ENCODE results near the gene GPR37. TPM values are rescaled to one million over a fixed set of nuclear protein-coding genes. Genes with fewer than 3 reads are reported as not detected.

Gene GPR37
- total RNA-seq, 1 donor from 2014 or later, result not detected

DNA sequence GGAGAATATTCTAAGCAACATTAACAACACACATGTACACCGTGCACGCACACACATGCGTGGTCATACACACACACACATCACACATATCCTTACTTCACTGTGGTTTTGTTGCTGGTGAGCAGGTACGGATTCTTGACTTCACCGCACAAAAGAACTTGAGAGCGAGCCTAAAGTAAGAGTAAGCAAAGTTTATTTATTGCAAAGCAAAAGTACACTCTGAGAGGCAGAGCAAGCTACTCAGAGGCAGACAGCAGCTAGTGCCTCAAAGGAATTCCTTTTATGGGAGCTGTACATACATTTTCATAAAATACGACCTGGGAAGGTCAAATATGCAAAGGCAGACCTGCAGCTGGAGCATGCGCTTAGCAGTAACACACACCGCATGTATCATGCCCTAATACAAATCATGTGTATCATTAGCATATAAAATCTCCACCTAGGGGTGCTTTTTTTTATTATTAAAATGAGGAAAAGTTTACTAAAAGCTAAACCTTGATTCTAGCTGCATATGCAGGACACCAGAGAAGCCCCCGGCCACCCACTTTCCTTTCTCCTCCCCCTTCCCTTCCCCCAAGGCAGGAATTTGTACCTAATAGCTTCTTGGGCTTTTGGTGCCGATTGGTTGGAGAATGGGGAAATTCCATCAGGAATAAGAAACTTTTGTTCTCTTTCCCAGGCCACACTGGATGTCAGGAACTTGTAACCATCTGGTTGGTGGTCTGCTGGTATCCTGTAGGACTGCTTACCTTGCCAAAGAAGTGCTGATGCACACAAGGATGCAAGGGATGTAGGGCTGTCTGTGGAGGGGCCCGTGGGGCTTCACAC is 16.5 kb upstream of the GPR37 start:
- intact Hi-C loops (cut with DNase I), result no loop called here
- ATAC-seq (no peak), DNase-seq (ENCODE audit: missing footprints) (no peak)

DNA sequence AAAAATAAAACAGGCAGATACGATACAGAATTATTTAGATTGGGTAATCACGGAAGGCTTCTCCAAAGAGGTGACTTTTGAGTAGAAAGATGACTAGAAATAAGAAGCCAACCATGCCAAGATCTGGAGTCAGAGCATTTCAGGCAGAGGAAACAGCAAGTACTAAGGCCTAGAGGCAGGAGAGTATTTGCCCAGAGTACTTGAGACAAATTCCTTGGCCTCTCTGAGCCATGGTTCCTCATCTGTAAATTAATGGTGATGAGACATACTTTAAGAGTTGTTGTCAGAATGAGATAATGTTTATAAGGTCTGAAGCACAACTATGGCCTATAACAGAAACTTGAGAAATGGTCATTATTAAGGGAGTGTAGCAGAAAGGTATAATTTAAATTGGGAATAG is 15.8 kb upstream of the GPR37 start:
- intact Hi-C loops (cut with DNase I), result no loop called here
- no peak for ATAC-seq
- no peak for DNase-seq (ENCODE audit: missing footprints)

DNA sequence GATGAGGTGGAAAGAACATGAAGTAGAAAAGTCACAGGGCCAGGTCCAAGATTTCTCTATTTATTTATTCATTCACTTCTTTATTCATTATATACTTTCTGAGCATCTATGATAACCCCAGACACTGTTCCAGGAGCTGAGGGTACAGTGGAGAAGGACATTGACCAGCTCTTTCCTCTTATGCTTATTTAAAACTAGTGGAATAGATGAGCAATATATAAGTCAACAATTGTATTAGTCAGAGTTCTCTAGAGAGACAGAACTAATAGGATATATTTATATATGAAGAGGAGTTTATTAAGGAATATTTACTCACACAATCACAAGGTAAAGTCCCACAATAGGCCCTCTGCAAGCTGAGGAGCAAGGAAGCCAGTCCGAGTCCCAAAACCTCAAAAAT is 15.0 kb upstream of the GPR37 start:
- intact Hi-C loops (cut with DNase I), result no loop called here
- no peak for ATAC-seq
- DNase-seq (ENCODE audit: missing footprints), result no peak

DNA sequence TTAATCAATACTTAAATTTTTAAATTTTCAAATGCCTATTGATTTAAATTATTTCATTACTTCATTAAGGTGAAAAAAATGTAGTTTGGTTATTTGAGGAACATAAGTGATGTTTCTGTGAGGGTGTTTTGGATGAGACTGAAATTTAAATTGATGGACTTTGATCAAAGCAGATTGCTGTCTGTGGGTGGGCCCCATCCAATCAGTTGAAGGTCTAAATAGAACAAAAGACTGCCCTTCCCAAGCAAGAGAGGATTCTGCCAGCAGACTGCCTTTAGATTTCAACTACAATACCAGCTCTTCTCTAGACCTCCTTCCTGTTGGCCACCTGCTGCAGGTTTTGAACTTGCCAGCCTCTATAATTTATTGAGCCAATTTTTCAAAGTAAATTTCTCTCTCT is 14.5 kb upstream of the GPR37 start:
- ATAC-seq (no peak), DNase-seq (ENCODE audit: missing footprints) (no peak)
- intact Hi-C loops (cut with DNase I), result no loop called here

DNA sequence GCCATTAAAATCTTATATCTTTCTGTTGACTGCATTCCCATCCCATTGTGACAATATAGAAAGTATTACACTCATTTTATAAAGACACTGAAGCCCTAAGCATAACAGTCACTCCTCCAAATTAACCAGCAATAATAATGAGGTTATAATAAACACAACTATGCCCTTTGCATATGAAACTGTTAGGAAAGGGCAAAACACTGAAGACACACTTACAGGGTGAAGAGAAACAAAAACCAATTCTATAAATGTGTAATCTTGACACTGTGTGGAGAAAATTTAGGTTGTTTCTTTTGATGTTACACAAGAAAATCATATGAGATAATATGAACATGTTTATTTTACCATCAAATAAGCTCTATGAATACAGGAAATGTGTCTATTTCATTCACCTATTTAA is 14.0 kb upstream of the GPR37 start:
- DNase-seq (ENCODE audit: missing footprints) (no peak), ATAC-seq (no peak)
- intact Hi-C loops (cut with DNase I), result no loop called here

DNA sequence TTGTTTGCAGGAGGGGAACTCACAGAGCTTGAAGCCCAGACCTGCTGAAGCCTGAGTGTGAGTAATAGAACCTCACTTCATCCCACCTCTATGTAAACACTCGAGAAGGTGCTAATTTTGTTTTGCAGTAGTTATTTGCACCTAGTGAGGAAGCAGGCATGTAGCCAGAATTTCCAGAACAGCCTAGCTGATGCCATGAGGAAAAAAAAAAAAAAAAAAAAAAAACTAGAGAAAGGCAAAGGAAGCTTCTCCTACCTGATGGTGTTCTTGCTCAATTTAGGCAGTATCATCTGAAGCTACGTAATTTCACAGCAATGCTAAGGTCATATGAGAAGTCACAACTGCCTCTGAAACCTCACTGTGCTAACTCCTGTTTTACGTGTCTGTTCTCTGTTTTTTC is 13.6 kb upstream of the GPR37 start:
- intact Hi-C loops (cut with DNase I), result no loop called here
- no peak for ATAC-seq
- no peak for DNase-seq (ENCODE audit: missing footprints)

DNA sequence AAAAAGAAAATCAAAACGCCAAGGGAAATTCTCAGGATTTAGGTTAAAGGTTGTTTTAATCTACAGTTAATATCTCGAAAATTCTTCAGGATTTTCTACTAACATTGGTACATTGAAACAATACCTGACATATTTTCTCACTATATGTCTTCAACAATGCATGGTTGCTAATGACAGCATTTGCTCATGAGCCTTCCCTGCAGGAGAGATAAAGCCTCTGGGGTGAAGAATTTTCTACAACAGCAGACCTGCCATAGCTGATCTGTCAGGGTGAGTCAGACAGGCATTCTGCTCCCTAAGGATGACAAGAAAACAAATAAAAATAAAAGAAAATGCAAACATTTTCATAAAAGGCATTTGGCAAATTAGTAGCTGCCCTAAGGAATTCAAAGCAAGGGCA is 11.7 kb upstream of the GPR37 start:
- DNase-seq (ENCODE audit: missing footprints) (no peak), ATAC-seq (no peak)
- intact Hi-C loops (cut with DNase I), result no loop called here

DNA sequence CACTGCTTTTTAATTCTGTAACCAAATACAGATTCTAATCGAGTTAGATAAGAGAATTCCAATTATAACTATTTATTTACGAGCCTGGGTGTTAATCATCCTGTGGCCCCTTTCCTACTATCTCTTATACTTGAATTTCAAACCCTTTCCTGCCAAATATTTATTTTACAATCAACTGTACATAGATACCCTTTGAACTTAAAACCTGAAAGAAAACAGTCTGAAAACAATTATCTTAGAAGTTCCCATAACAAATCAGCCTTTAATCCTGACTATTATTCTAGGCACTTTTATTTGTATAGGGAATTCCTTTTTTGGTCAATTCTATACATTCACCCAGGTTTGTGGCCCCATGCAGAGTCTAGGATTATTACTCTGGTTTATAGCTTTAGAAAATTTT is 10.6 kb upstream of the GPR37 start:
- ATAC-seq (no peak), DNase-seq (ENCODE audit: missing footprints) (no peak)
- intact Hi-C loops (cut with DNase I), result no loop called here

DNA sequence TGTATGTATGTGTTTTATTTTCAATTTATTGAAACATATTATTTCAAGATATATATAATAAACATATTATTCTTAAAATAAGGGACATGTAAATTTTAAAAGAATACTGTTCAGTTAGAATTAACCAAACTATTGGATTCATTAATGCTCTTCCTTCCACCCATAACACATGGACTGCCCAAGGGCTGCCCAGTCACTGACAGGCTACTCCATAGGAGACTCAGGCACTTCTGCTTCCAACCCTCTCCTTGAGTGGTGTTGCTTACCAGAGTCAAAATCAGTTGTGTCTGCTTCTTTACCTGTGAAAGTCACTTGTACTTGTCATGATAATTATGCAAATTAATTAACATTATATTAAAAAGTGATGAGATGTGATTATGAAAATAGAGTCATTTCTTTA is 9.8 kb upstream of the GPR37 start:
- ATAC-seq (no peak), DNase-seq (ENCODE audit: missing footprints) (no peak)
- intact Hi-C loops (cut with DNase I), result no loop called here

DNA sequence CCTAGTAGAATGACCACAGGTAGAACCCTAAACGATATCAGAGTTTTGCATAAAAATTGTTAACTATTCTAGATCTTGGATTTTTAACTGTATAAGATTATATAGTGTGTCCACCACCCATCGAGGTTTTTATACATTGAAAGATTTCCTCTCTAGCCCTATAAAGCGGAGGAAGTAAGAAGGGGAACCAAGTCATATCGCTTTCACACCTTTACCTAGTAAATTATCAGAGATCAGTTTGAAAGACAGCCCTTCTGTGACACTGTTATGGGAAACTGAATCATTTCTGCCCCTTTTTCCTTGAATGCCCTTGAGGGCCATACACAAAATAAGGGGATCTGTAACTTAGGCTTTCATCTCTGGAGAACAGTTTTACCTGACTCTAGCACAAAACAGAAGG is 8.3 kb upstream of the GPR37 start:
- no peak for ATAC-seq
- intact Hi-C loops (cut with DNase I), result no loop called here
- DNase-seq (ENCODE audit: missing footprints), result no peak

DNA sequence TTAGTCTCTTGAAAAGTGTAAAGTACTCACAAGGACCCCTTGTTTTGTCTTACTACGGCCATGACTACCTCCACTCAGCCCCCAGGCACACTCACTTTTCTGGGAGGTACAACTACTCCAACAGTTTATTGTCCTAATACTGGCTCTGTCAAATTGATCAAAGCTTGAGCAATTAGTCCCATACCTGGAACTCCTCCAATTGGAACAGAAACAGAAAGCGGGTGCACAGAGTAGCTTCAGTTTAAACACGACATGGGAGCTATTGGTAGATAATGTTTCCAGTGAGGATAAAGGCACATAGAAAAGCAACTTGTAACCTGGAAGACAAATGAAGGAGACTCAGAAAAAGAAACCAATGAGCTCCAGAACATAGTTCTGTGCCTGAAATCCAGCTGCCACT is 7.7 kb upstream of the GPR37 start:
- ATAC-seq (no peak), DNase-seq (ENCODE audit: missing footprints) (no peak)
- intact Hi-C loops (cut with DNase I), result no loop called here

DNA sequence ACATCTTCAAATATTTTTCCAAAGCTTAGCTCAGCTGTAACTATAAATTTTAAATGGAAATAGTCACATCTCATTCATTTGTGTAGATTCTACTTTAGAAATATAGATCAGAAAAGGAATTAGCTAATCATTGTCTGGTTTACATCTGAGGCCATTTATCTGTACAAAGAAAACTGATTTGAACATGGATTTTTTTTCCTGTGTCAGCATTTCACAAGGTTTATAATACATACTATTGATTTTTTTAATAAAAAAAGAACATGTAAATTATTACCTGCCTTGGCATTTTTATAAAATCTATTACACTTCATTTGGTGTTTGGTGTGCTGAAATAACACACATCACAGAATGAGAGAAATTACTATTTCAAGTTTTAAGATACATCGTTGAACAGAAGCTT is 3.5 kb upstream of the GPR37 start:
- DNase-seq (ENCODE audit: missing footprints) (no peak), ATAC-seq (no peak)
- intact Hi-C loops (cut with DNase I), result no loop called here

DNA sequence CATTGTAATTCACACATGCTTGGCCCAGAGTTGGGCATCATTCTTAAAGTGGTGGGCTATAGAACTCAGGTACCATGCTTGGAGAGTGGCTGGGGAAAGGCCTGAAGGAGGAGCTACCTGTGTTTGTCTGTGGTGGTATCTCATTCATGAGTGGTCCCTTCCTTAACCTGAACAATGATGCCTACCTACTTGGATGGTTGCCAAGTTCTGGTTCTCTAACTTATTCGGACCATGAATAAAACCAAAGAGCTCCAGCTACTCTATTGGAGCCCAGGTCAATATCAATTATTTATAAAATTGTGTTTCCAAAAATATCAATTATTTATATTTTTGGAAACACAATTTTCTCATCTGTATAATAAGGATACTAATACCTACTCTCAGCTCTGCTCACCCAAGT is 2.9 kb upstream of the GPR37 start:
- intact Hi-C loops (cut with DNase I), result no loop called here
- no peak for ATAC-seq
- no peak for DNase-seq (ENCODE audit: missing footprints)

DNA sequence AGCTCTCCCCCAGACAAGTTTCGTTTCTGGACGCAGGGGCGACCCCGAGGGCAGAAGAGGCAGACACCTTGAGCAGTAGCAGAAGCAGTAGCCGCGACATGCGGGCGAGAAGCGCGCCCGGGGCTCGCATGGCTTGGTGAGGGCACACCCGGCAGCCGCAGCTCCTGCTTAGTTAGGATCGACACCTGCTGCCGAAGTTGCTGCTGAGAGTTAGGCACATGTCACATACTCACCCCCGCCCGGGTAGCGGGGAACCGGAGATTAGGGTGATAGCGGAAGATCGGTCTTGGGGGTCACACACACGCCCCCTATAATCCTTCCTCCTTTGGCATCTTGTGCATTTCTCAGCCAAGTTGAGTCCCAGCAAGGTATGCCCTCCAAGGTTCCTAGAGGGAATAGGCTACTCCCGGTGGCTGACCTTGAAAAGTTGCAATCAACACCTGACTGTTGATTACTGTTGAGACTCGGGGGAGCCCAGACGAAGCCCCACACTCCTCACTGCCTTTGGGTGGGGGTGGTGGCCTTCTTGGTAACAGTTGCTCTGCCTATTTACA is 668 bp downstream of the GPR37 start:
- DNase-seq (ENCODE audit: missing footprints), result no peak
- peak; percentile 26 for ATAC-seq
- intact Hi-C loops (cut with DNase I), result no loop called here

DNA sequence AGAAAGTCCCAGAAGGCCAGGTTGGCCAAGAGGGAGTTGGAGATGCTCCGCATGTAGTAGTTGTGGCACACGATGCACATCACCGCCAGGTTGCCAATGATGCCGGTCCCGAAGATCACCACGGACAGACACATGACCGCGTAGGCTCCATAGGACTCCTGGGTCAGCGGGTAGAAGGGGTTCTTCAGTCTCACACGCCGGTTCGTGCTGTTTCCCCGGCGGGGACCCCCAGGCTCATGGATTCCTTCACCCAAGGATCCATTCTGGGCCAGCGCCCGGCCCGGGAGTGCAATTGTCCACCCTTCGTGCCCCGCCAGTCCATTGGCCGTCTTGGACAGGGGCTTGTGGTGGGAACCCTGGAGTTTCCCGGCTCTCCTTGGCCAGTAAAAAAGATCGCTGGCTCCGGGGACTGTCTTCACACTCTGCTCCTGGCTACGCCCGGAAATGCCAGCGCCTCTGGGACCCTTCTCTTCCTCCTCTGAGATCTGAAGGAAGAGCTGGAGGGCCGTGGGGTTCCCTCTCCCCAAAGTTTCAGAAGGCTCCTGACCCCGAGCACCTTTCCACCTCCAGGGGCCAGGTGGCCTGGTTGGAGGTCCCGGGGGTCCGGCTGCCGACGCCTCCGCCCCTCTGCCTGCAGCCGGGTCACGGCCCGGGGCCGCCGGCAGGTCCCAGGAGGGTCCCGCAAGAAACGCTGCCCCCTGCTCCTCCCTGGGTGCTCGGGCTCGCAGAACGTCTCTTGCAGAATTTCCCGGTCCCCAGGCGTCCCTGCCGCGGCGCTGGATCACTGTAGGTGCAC is 1.3 kb downstream of the GPR37 start:
- intact Hi-C loops (cut with DNase I), result no loop called here
- no peak for ATAC-seq
- DNase-seq (ENCODE audit: missing footprints), result peak; percentile 48

DNA sequence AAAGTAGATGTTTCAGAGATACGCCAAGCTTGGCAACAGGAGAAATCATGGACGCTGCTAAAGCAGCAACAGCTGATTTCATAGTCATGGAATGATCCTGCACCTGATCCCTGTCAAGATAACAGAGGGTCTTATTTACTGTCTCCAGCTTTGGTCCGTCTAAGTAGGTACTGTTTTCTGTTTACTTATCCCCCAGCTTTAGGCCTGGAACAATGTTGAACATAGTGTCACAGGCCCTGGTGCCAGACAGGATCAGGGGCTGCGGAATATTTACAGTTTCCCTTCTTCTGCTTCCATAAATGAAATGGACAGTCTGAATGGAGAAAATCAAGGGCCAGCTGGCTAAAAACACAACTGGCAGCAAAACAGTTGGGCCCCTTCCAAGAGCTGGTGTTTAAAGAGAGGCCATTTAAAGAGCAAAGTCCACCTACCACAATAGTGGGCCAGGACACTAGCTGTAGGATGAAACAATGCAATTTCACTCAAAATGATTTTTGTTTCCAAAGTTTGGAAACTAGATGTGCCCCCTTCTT is 2.9 kb downstream of the GPR37 start:
- DNase-seq (ENCODE audit: missing footprints) (no peak), ATAC-seq (no peak)
- intact Hi-C loops (cut with DNase I), result no loop called here

DNA sequence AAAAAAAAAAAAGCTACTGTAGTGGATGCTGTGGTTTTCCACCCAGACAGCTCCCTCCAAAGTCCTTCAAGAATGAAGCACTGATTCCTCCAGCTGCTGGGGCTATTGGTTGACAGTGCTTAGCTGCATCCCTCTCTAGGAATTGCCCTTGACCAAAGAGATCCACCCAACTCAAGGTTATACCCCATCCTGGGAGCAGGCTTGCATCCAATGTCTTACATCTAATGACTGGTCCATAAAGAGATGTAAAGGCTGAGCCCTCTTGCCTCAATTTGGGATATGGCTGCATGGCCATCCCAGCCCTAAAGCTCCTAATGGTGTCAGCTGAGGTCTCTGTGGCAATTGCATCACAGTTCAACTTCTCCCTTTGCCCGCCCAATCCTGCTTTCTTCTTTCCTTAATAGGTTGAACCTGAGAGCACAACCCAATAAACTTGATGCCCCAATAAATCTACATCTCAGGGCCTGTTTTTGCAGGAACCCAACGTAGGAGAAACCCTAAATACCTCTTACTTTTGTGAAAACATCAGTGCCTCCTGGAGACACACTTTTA is 4.4 kb downstream of the GPR37 start:
- intact Hi-C loops (cut with DNase I), result no loop called here
- ATAC-seq, result no peak

DNA sequence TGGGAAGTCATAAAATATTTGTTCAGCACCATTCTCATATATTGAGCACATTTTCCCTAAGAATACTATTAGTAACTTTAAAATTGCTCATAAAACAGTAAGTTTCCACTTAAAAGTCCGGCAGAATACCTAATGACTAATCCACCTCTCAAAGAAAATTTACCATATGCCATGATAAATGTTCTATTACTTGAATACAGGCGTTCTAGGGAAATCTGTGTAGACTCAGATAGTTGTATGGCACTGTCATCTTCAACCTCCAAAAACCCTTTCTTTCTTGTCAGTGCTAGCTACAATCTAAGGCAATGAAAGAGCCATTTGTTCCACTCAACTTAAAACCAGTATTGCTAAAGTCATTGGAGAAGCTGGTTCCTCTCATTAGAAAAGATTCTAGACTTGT is 7.3 kb downstream of the GPR37 start:
- no peak for DNase-seq (ENCODE audit: missing footprints)
- intact Hi-C loops (cut with DNase I), result no loop called here
- no peak for ATAC-seq

More for the DNA sequence above, 4.4 kb downstream of the GPR37 start:
- no peak for DNase-seq (ENCODE audit: missing footprints)

DNA sequence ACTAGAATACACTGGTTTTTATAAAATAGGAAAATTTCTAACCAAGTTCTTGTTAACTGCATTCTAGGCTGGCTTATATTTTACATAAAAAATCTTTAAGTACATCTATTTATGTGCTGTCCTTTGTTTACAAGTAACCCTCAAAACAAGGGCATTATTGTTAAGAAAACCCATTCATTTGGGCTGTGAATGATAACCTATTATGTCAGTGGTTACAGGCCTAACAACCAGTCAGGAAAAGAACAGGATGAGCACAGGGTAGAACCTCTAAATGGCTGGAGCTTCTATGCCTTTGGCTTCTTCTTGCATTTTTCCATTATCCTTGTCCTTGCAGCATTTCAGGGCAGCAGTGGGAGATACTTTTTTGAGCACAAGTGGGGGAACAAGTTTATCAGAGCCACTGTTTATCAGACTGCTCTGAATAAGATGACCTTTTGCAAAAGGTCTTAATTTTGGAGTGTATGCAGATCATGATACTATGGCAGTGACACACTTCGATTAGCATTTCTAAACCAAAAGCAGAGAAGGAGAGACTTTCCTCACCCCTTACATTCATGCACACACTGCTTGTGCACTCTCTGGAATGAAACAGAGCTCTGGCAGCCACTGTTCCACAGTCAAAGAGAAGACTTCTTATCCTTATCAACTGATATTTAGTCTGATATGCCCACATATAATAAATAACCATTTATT is 10.9 kb downstream of the GPR37 start:
- ATAC-seq, result no peak
- intact Hi-C loops (cut with DNase I), result no loop called here
- no peak for DNase-seq (ENCODE audit: missing footprints)
